ENCODE measurements around the gene SNX32. TPM values are rescaled to one million over a fixed set of nuclear protein-coding genes. Genes with fewer than 3 reads are reported as not detected.
"Not testable (repeated sequence)": the region's sequence is repeated elsewhere in the genome, so short reads cannot be mapped to it uniquely, and the experiment has no call there.

Gene SNX32
- total RNA-seq, 1 experiment from 2014 or later = not detected

DNA sequence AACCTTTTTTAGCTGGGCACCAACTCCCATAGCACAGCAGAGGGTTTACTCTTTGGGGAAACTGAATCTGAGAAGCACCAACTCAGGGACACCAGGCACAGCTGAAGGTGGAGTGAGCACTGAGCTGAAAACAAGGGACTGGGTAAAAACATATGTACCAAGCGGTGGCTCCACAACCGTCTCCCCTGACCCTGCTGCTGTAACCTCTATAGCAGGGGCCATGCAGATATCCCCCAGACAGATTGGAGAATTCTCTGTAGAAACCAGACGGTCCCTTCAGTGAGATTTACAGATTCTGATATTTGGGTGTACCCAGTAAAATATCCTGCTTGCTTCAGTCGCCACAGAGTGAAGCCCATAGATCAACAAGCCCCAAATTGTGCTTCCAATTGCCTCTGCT, 4.3 kb upstream of the SNX32 start:
- H3K27ac ChIP-seq (ENCODE audit: low read length) = no peak overlapping the region
- ChIA-PET POLR2A (no interaction called here), CTCF (interaction anchor here (0.5 kb wide), 1 partner anchor 500 kb away, joined by 3 read pairs; no protein-coding TSS in a partner anchor)
- ATAC-seq (no peak), DNase-seq (ENCODE audit: low read depth, low spot score) (no peak)
- H3K4me3 ChIP-seq (ENCODE audit: low read depth in 2 of 2, low read length in 2 of 2) = no peak overlapping the region
- no TSS peak for BruUV-seq (replicated peaks)
- intact Hi-C loops (cut with micrococcal nuclease; ENCODE audit: unreplicated experiment) (no loop called here), in situ Hi-C loops (cut with HindIII; ENCODE audit: low pct_unique_long_range_greater_than_20kb, low sequenced_read_pairs) (no loop called here)
- TF ChIP-seq, protein P1, sequence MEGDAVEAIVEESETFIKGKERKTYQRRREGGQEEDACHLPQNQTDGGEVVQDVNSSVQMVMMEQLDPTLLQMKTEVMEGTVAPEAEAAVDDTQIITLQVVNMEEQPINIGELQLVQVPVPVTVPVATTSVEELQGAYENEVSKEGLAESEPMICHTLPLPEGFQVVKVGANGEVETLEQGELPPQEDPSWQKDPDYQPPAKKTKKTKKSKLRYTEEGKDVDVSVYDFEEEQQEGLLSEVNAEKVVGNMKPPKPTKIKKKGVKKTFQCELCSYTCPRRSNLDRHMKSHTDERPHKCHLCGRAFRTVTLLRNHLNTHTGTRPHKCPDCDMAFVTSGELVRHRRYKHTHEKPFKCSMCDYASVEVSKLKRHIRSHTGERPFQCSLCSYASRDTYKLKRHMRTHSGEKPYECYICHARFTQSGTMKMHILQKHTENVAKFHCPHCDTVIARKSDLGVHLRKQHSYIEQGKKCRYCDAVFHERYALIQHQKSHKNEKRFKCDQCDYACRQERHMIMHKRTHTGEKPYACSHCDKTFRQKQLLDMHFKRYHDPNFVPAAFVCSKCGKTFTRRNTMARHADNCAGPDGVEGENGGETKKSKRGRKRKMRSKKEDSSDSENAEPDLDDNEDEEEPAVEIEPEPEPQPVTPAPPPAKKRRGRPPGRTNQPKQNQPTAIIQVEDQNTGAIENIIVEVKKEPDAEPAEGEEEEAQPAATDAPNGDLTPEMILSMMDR (IDR thresholded peaks at IDR 0.05) = no peak
- no peak for TF ChIP-seq POLR2AphosphoS5 (IDR thresholded peaks at IDR 0.05; ENCODE audit: low read depth, low read length)
- TF ChIP-seq TCF7L2 (IDR thresholded peaks at IDR 0.05; ENCODE audit: low read depth, low read length) = no peak
- no peak for TF ChIP-seq SIN3A (IDR thresholded peaks at IDR 0.05; ENCODE audit: borderline replicate concordance, insufficient read depth, low read depth, low read length)
- TF ChIP-seq, protein P2, sequence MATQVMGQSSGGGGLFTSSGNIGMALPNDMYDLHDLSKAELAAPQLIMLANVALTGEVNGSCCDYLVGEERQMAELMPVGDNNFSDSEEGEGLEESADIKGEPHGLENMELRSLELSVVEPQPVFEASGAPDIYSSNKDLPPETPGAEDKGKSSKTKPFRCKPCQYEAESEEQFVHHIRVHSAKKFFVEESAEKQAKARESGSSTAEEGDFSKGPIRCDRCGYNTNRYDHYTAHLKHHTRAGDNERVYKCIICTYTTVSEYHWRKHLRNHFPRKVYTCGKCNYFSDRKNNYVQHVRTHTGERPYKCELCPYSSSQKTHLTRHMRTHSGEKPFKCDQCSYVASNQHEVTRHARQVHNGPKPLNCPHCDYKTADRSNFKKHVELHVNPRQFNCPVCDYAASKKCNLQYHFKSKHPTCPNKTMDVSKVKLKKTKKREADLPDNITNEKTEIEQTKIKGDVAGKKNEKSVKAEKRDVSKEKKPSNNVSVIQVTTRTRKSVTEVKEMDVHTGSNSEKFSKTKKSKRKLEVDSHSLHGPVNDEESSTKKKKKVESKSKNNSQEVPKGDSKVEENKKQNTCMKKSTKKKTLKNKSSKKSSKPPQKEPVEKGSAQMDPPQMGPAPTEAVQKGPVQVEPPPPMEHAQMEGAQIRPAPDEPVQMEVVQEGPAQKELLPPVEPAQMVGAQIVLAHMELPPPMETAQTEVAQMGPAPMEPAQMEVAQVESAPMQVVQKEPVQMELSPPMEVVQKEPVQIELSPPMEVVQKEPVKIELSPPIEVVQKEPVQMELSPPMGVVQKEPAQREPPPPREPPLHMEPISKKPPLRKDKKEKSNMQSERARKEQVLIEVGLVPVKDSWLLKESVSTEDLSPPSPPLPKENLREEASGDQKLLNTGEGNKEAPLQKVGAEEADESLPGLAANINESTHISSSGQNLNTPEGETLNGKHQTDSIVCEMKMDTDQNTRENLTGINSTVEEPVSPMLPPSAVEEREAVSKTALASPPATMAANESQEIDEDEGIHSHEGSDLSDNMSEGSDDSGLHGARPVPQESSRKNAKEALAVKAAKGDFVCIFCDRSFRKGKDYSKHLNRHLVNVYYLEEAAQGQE (IDR thresholded peaks at IDR 0.05; ENCODE audit: insufficient read depth in 1 of 2, low read depth in 2 of 2, low read length in 1 of 2) = no peak
- no peaks in the 10 kb centered on the region for H3K9me3 ChIP-seq (ENCODE audit: control insufficient read depth, insufficient read depth, low read depth, low read length)
- no peaks in the 10 kb centered on the region for H3K36me3 ChIP-seq (ENCODE audit: control insufficient read depth, insufficient read depth, low read length)
- no peaks in the 10 kb centered on the region for H3K4me1 ChIP-seq (ENCODE audit: control insufficient read depth, insufficient read depth, low read length)
- peaks cover 6% of the 10 kb centered on the region; the same call in 1 of the 2 replicates for H3K27me3 ChIP-seq (ENCODE audit: control insufficient read depth, insufficient read depth, low read length)

DNA sequence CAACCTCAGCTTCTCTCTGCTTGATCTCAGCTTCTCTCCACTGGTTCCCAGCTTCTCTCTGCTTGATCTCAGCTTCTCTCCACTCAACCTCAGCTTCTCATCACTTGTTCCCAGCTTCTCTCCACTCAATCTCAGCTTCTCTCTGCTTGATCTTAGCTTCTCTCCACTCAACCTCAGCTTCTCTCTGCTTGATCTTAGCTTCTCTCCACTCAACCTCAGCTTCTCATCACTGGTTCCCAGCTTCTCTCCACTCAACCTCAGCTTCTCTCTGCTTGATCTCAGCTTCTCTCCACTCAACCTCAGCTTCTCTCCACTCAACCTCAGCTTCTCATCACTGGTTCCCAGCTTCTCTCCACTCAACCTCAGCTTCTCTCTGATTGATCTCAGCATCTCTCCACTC, 1.5 kb upstream of the SNX32 start:
- H3K4me3 ChIP-seq (ENCODE audit: low read depth in 2 of 2, low read length in 2 of 2); BruUV-seq (replicated peaks); H3K4me1 ChIP-seq (ENCODE audit: control insufficient read depth, insufficient read depth, low read length); H3K36me3 ChIP-seq (ENCODE audit: control insufficient read depth, insufficient read depth, low read length); H3K27ac ChIP-seq (ENCODE audit: low read length); in situ Hi-C loops (cut with HindIII; ENCODE audit: low pct_unique_long_range_greater_than_20kb, low sequenced_read_pairs); ATAC-seq; H3K9me3 ChIP-seq (ENCODE audit: control insufficient read depth, insufficient read depth, low read depth, low read length); H3K27me3 ChIP-seq (ENCODE audit: control insufficient read depth, insufficient read depth, low read length); CTCF ChIA-PET; intact Hi-C loops (cut with micrococcal nuclease; ENCODE audit: unreplicated experiment); DNase-seq (ENCODE audit: low read depth, low spot score); POLR2A ChIA-PET: not testable (repeated sequence)

DNA sequence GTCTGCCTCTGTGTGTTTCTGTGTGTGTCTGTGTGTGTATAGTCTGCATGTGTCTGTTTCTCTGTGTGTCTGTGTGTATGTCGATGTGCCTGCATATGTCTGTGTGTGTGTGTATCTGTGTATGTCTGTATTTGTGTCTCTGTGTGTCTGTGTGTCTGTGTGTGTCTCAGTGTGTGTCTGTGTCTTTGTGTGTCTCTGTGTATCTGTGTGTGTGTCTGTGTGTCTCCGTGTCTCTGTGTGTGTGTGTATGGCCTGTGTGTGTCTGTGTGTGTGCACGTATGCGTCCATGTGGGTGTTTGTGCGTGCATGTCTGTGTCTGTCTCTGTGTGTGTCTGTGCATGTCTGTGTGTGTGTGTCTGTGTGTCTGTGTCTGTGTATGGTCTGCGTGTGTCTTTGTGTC, 439 bp downstream of the SNX32 start:
- BruUV-seq (replicated peaks) = no TSS peak
- Histone ChIP-seq H3K27me3 (ENCODE audit: control insufficient read depth, insufficient read depth, low read length) (peaks cover 6% of the 10 kb centered on the region; the same call in 1 of the 2 replicates), H3K36me3 (ENCODE audit: control insufficient read depth, insufficient read depth, low read length) (no peaks in the 10 kb centered on the region), H3K9me3 (ENCODE audit: control insufficient read depth, insufficient read depth, low read depth, low read length) (no peaks in the 10 kb centered on the region; the same call in 1 of the 2 replicates), H3K27ac (ENCODE audit: low read length) (no peak overlapping the region), H3K4me3 (ENCODE audit: low read depth in 2 of 2, low read length in 2 of 2) (peak overlapping the region; percentile 13 to 21; a peak in 3 of 4 replicates), H3K4me1 (ENCODE audit: control insufficient read depth, insufficient read depth, low read length) (no peaks in the 10 kb centered on the region)
- ATAC-seq = no peak
- in situ Hi-C loops (cut with HindIII; ENCODE audit: low pct_unique_long_range_greater_than_20kb, low sequenced_read_pairs) (no loop called here), intact Hi-C loops (cut with micrococcal nuclease; ENCODE audit: unreplicated experiment) (no loop called here)
- TF ChIP-seq, protein P2 (IDR thresholded peaks at IDR 0.05; ENCODE audit: insufficient read depth in 1 of 2, low read depth in 2 of 2, low read length in 1 of 2) = no peak
- ChIA-PET CTCF (interaction anchor here (1.5 kb wide), 1 partner anchor 17 kb away, joined by 6 read pairs; no protein-coding TSS in a partner anchor), POLR2A (no interaction called here)
- DNase-seq (ENCODE audit: low read depth, low spot score) = no peak

Measured in Panc1 (cell line).